ENCODE measurements around the gene PPIF.

- TF ChIP-seq JUN (CRISPR knock-in tag; IDR thresholded peaks at IDR 0.05) (no peak), ETV6 (CRISPR knock-in tag; conservative IDR thresholded peaks at IDR 0.05) (no peak), GABPA (IDR thresholded peaks at IDR 0.05; ENCODE audit: low read depth, low read length) (no peak), GABPA (CRISPR knock-in tag; IDR thresholded peaks at IDR 0.05; ENCODE audit: low read depth) (no peak), EZH2 (conservative IDR thresholded peaks at IDR 0.05; ENCODE audit: low read depth, low read length) (no peak), ZFP36 (IDR thresholded peaks at IDR 0.05; ENCODE audit: borderline replicate concordance, low read depth, low read length, partially characterized antibody) (no peak), NFE2L2 (IDR thresholded peaks at IDR 0.05; ENCODE audit: low read length) (peak; percentile 75)
- TF ChIP-seq, protein P1, sequence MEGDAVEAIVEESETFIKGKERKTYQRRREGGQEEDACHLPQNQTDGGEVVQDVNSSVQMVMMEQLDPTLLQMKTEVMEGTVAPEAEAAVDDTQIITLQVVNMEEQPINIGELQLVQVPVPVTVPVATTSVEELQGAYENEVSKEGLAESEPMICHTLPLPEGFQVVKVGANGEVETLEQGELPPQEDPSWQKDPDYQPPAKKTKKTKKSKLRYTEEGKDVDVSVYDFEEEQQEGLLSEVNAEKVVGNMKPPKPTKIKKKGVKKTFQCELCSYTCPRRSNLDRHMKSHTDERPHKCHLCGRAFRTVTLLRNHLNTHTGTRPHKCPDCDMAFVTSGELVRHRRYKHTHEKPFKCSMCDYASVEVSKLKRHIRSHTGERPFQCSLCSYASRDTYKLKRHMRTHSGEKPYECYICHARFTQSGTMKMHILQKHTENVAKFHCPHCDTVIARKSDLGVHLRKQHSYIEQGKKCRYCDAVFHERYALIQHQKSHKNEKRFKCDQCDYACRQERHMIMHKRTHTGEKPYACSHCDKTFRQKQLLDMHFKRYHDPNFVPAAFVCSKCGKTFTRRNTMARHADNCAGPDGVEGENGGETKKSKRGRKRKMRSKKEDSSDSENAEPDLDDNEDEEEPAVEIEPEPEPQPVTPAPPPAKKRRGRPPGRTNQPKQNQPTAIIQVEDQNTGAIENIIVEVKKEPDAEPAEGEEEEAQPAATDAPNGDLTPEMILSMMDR (CRISPR knock-in tag; IDR thresholded peaks at IDR 0.05): no peak
Measured at GRCh38 chr10:79320820-79321493, 26.3 kb upstream of the PPIF start.

Measured in HepG2 (cell line).